ENCODE results near the gene ITPR3. TPM values are rescaled to one million over a fixed set of nuclear protein-coding genes. Genes with fewer than 3 reads are reported as not detected.
"Not testable (repeated sequence)": the region's sequence is repeated elsewhere in the genome, so short reads cannot be mapped to it uniquely, and the experiment has no call there.

The ITPR3 gene
- polyA plus RNA-seq, 3 donors: 8.2 to 9.1 (median 8.2) TPM

DNA sequence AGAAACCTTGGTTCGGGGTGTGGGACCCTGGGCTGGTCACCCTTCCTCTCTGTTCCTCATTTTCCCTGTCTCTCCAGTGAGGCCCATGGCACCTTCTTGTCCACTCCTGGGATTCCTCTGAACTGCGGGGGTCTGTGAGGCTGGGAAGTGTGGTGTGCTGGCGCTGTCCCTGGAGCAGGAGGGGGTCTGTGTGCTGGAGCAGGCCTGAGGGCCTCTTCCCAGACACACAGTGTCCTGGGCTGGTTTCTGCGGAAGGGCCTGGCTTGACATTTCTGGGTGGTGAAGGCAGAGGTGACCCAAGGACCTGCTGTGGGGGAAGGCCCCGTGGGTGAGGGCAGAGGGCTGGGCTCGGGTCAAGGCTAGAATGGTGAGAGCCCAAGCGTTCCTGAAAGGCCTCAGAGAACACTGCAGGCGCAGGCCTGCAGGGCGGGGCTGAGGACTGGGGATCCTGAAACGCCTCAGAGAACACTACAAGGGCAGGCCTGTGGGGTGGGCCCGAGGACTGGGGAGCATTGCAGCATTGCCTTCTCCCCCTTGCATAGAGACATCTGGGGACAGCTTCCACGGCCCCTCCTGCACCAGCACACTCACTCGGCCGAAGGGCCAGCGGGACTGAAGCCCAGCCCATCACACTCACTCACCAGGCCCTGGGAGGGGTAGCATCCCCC lies 30.5 kb upstream of the ITPR3 start:
- DNase-seq: no peak

DNA sequence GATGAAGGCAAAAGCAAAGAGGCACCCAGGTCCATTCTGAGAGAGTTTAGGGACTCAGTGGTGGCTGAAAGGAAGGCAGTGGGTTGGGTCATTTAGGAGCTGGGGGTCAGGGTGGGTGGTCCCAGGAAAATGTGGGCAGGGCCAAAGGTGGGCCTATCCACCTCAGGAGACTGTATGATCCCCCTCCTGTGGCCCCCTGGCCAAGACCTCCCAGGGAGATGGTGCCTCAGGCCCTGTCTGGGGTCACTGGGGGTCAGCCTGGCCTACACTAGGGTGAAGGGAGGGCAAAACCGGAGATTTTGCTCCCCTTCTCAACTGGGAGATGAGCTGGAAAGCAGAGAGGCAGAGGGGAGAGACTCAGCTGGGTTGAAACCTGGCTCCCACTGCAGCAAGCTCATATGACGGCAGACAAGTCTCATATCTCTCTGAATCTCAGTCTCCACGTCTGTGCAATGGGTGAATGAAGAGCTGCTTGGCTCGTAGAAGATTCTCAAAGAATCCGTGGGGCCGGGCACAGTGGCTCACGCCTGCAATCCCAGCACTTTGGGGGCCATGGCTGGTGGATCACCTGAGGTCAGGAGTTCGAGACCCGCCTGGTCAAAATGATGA lies 29.6 kb upstream of the ITPR3 start:
- no peak for DNase-seq

DNA sequence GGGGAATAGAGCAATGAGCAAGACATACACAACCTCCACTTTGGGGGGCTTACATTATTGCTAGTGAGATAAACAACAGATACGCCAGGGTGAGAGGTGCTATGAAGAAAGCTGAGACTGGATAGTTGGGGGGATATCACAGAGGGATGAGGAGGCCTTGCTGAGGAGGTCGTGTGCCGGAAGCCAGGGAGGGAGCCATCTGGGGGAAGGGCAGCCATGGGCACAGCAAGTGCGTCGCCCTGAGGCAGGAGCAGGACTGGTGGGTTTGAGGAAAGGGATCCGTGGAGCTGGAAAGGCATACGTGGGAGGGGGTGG lies 28.9 kb upstream of the ITPR3 start:
- no peak for DNase-seq

DNA sequence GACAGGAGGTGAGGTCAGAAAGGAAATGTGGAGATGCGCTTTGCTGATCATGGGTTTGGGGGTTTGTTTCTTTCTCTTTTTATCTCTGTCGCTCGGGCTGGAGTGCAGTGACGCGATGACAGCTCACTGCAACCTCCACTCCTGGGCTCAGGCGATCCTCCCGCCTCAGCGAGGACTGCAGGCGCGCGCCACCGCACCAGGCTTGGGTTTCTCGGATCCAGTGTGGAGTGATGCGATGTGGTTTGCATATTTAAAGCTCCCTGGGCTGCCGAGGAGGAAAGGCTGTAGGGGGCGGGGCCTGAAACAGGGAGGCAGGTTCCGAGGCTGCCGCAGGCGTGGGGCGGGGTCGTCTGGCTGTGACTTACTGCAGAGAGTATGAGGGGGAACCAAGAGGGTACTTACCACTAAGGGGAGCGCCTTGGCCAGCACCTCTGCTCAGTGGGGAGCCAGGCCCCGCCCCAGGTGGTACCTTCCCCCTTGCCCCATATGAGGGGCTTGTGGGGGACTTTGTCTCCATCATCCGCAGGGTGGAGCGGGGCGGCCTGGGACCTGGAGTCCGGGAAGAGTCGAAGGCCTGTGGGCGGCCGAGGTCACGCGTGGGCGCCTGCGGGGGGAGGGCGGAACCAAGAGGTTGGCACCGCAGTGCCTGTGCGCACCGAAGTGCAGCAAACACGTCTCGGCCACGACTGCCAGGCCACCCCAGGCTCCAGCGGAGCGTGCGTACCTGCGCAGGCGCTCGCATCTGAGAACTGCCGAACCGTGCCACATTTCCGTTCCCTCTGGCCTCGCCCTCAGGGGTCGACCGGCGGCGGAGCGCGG lies 28.3 kb upstream of the ITPR3 start:
- DNase-seq: no peak

DNA sequence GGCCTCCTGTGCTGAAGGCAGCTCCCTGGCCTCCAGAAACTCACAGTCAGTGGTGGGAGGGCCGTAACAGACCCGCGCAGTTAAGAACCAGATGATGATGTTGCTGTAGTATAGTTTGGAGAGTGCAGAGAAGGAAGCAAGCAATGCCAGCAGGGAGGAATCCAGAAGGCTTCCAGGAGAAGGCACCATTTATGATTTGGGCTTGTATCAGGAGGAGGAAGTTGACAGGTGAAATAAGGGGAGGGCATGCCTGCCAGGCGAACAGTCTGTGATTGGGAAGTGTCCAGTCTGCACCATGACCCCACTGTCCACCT lies 27.8 kb upstream of the ITPR3 start:
- no peak for DNase-seq

DNA sequence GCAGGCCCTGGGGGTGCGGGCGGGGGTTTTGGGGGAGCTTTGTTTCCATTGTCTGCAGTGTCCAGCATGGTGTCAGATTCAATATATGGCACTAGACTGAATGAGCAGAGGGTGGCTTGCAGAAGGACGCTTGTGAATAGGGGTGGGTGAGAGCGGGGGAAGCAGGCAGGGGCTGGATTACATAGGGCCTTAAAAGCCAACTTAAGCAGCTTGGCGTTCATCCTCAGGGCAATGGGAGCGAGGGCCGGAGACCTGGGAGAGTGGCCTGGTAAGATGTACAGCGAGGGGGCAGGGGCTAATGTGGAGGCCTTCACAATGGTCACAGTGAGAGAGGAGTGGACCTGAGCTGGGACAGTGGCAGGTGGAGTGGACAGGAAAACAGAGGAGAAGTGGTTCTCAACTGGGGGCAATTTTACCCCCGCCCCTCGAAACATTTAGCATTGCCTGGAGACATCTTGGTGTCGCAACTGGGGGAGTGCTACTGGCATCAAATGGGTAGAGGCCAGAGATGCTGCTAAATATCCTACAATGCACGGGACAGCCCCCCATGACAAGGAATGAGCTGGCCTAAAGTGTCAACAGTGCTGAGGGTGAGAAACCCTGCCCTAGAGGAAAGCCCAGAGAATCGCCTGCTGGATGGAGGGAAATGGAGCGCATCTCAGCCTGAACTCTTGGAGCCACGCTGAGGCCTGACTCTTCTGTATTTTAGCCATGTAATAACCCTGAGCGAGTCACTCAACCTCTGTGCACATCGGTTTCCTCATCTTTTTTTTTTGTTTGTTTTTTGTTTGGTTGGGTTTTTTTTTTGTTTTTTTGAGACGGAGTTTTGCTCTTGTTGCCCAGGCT lies 25.9 kb upstream of the ITPR3 start:
- no peak for DNase-seq

DNA sequence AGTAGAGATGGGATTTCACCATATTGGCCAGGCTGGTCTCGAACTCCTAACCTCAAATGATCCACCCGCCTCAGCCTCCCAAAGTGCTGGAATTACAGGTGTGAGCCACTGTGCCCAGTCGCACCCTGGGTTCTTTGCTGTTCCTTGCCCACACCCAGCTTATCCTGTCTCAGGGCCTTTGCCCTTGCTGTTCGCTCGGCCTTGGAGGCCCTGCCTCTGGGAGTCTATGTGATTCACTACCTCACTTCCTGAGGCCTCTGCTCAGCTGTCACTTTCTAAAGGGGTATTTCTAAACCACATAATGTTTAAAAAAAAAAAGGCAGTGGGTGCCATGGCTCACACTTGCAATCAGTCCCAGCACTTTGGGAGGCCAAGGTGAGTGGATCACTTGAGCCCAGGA lies 24.2 kb upstream of the ITPR3 start:
- not testable (repeated sequence) for DNase-seq

DNA sequence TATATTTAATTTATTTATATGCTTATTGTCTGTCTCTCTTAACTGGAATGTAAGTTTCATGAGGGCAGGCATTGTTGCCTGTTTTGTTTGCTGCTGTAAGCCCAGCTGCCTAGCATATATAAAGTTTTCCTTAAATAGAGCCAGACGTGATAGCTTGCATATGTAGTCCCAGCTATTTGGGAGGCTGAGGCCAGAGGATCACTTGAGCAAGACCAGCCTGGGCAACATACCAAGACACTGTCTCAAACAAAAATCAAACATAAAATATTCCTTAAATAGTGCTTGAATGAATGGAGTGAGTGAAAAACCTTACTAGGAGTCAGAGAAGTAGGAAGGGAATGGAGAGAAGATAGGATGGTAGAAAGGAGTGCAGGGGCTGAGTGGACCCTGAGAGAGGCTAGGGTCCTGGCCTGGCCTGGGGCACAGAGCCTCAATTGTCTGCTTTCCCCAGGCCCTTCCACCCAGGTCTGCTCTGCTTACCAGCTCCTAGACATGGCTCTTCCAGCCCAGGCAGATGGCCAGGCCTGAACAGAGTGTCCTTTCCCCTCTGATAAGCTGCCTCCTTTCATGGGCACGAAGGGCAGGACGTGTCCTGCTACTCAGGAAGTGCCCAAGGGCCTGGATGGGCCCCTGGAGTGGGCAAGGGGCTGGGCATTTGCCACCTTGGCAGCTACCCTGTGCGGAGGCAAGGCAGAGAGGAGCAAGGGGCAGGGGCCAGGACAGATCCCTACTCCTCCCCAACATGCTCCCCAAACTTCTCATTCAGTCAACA lies 23.4 kb upstream of the ITPR3 start:
- DNase-seq: no peak

DNA sequence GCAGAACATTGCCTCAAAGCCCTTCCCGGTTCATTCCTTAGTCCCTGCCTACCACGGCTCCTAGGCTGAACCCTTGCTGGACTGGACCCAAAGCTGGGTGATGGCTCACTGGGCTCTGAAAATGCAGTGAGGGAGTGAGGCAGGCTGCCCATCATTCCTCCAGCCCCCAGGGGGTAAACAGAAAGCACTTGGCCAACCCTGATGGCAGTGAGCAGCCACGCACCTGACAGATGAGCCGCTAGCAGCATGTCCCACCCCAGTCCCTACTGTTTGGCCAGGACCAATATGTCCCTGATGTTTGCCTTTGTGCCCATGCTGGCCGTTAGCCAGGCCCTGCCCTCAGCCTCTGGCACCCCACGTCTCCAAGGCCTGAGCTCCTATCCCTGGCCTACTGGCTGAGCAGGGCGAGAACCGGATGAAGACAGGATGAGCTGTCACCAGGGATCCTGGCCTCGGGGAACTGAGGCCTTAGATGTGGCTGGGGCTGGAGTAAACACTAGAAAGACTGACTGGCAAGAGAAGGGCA lies 21.6 kb upstream of the ITPR3 start:
- DNase-seq: no peak

DNA sequence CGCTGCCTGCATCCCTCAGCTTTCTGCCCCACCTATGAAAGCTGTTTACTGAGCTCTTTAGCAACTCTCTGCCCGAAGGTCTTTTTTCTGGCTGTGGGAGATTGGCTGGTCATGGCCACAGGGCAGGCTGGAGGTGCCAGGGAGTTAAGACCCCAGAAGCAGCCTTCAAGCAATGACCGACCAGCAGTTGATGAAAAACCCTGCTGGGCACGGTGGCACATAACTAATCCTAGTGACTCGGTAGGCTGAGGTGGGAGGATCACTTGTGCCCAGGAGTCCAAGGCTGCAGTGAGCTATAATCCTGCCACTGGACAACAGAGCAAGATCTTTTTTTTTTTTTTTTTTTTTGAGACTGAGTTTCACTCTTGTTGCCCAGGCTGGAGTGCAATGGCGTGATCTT lies 20.4 kb upstream of the ITPR3 start:
- DNase-seq: no peak

DNA sequence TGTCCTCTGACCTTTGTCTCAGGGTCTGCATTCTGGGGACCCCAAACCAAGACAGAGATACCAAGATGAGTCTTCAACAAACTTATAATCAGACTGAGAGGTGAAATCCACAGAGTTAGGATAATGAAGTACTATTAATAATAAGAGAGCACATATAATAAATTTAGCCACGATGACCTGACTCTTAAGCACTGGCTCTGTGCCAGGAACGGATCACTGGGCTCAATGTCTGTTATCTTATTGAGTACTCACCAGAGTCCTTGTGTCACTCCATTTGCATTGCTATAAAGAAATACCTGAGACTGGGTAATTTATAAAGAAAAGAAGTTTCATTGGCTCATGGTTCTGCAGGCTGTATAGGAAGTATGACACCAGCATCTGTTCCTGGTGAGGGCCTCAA lies 18.9 kb upstream of the ITPR3 start:
- no peak for DNase-seq

DNA sequence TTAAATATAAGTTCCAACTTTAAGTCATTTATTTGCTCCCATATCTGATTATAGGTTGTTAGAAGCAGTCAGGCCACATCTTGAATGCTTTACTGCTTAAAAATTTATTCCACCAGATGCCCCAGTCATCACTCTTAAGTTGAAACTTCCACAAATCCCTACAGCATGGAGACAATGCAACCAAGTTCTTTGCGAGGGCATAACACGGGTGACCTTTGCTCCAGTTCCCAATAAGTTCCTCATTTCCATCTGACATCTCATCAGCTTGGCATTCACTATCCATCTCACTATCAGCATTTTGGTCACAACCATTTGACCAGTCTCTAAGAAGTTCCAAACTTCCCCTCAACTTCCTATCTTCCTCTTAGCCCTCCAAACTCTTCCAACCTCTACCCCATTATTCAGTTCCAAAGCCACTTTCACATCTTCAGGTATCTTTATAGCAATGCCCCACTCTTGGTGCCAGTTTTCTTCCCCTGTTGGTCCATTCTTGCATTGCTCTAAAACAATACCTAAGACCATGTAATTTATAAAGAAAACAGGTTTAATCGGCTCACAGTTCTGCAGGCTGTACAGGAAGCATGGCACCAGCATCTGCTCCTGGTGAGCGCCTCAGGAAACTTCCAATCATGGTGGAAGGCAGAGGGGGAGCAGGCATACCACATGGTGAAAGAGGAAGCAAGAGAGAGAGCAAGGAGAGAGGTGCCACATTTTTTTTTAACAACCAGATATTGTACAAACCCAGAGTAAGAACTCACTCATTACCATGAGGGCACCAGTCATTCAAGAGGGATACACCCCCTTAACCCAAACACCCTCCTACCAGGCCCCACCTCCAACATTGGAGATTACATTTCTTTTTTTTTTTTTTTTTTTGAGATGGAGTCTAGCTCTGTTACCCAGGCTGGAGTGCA lies 15.9 kb upstream of the ITPR3 start:
- DNase-seq: no peak

DNA sequence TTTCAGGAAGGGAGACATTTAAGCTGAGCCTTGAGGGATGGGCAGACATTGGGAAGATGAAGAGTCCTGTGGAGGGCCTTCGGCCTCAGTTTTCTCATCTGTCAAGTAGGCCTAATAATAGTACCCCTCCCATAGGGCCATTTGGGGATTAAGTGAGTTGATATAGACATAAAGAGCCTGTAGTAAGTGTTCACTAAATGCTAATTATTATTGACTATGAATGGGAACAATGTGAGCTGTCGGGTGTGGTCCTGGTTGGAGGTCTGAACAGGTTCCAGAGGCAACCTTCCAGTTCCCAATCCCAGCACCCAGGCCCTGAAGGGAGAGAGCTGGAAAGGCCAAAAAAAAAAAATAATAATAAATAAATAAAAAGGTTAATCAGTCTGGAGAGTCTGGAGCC lies 14.5 kb upstream of the ITPR3 start:
- no peak for DNase-seq

DNA sequence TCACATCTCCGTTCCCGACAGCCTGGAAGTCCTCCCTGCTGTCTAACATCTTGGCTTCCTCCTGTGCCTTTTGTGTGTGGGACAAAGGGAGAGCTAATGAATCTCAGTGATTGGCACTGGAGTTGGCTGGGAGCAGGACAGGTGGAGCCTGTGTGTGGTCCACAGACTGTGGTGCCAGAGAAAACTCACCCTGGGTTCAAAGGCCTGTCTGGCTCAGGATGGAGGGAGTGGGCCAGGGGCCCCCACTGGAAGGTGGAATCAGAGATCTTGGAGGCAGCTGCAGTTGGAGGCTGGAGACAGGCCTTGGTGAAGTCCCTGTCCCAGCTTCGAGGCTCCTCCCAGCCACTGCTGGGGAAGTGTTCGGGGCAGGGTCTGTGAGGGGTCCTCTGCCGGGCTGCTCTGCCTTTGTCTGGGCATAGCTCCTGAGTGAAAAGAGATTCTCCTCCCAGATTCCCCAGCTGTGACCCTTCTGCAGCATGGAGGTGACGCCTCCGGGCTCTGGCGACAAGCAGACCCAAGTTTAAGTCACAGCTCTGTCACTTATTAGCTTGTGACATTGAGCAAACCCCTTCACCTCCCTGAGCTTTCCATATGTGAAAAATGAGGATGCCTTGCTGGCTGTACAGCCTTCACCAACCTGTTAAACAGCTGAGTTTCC lies 13.9 kb upstream of the ITPR3 start:
- DNase-seq: no peak

DNA sequence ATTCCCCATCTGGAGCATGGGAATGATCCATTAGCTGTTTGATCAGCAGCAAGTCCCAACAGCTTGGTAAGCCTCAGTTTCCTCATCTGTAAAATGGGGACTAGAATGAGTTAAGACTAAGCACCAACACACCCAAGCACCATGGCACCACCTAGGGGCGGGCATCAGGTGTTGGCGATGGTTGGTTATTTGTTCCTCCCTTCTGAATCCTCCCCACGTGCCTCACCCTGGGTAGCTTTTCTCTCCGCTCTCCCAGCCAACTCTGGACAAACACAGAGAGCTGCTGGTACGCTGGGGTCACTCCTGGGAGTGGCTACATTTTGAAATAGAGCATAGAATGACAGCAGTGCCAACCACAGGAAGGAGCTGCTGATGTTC lies 13.3 kb upstream of the ITPR3 start:
- no peak for DNase-seq

DNA sequence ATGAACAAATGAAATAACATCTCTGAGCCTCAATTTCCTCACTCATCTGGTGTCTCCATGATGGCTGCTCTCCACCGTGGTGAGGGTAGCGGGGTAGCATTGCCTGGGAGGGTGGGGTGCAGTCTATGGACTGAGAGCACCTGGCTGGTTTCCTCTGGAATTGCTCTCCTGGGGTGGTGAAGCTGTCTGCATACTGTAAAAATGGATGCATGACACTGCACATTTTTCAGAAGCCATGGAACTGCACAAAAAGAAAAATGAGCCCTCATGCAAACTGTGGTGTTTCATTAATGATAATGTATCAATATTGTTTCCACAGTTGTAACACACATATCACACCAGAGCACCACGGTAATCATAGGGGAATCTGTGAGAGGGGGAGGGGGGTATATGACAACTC lies 12.1 kb upstream of the ITPR3 start:
- DNase-seq: no peak

DNA sequence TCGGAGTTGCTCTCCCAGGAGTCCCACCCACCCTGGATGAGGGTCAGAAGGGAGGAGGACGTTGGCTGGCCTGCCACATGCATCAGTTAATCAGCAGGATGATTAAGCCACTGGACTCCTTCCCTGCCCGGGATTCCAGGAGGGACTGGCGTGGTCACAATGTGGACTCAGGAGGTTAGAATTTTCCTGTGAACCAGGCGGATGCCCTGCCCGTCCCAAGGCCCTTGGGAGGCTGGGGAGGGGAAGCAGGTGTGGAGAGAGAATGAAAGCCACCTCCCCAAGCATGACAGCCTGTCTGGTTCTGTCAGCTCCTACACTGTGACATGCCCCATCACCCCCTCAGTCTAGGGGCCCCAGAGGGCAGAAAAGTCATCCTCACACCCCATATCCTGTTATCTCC lies 11.6 kb upstream of the ITPR3 start:
- no peak for DNase-seq

DNA sequence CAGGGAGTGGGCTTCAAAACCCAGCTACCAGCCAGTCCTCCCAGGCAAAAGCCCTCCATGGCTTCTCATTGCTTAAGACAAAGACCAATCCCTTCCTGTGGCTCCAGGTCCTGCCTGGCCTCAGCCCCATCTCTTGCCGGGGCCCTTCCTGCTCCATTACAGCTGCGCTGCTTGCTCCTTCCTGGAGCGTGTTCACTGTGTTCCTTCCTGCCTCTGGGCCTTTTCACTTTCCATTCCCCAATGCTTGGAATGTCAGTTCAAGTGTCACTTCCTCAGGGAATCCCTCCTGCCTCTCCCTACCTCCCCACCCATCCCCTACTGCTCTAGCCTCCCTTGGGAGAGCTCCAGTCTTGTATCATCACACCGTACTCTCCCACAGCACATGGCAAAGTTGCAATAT lies 11.1 kb upstream of the ITPR3 start:
- no peak for DNase-seq

DNA sequence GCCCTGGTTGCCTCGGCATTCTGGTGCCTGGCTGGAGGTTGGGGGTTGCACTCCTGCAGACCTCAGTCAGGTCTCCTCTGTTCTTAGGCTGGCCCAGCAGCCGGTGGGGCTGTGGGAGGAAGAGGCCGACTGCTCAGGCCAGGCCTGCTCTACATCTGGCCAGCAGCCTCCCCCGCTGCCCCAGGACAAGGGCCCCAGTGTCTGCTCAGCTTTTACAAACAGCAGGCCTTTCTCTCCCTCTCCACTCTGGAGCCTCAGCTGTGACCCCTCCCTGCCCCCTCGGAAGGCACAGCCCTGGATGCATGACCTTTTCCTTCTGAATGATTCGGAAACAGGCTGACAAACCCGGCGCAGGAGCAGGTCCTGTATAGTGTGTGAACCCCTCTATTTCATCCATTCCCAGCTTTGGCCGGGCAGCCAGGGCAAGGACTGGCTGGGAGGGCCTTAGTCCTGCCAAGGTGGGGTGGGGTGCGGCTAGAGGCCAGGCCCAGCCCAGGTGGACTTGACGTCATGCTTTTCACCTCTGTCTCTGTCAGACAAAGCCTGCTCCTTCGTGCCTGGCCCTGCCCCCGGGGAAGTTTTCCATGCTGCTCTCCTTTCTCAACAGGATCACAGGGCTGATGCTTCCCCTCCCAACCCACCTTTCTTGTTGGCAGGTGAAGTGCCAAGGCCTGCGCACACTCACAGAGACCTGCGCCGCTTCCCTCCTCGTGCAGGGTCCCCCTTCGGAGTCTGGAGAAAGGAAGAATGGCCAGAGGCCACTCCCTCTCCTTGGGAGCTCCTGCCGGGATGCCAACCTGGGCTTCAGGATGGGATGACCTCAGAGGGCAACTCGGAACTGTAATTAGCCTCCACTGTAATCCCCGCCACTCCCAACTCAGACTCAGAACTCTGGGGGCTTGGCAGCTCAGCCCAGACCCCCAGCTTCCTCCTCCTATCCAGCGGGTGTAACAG lies 10.1 kb upstream of the ITPR3 start:
- no peak for DNase-seq

Data from renal pelvis (tissue), 4 donors.